SHP77 (cell line): ENCODE measurements around the gene CNMD.
"Not testable (repeated sequence)": the region's sequence is repeated elsewhere in the genome, so short reads cannot be mapped to it uniquely, and the experiment has no call there.

Experiments used
- DNase-seq, 2 experiments: peaks; one replicate each; lab custom pipeline; 2025; lab: John Stamatoyannopoulos, UW

CNMD gene

GRCh38 chr13:52744842-52745375 is 5.3 kb upstream of the CNMD start:
- peak; percentile 27 to 33 for DNase-seq

- DNase-seq, result no peak
Observed at GRCh38 chr13:52743988-52744387, 4.4 kb upstream of the CNMD start.

- DNase-seq, result no peak
Observed at GRCh38 chr13:52743569-52743968, 3.9 kb upstream of the CNMD start.

DNA sequence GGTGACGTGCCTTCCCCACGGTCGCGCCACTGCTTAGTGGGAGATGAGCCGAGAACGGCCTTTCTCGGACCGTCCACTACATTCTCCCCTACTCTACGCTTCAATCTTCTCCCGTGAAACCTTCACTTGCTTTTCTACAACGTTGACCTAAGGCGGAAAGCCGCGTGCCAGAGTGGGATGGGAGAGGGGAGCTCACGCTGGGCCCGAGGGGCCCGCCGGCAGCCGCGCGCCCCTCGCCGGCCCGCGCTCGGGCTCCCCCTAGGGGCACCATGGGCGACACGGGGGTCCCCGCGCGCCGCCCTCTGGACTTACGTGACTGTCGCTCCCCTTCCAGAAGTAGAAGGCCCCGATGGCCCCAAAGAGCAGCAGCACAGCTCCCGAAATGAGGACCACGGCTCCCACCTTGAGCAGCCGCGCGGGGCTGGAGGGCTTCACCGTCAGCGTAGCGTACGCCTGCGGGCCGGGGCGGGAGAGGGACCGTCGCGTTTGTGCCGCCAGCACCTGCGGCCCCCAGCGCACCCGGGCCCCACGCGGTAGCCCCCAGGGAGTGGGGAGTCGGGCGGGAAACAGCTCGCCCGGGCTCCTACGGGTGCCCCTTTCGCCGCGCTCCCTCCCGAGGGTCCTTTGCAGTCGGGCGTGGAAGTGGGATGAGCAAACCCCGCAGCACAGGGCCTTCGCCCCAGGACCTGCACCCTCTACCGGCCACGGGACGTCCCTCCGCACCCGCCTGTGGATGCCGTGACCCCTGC is 727 bp downstream of the CNMD start:
- DNase-seq, result no peak

DNA sequence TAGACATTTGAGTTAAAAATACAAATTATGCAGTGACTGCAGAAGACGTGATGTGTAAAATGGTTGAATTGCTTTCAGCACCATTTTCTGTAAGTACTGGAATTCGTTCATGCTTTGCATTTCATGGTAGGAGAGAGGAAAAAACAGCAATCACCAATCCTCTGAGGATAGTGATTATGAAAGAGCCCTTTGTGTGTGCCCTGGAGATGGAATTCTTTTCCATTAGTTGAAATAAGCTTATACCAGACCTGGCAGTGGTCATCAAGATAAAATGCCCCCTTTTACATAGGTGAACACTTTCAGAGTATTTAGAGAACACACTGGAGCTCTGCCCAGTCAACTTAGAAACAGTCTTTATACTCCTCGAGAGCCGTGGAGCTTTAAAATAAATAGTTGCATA is 1.7 kb downstream of the CNMD start:
- DNase-seq, result no peak

DNA sequence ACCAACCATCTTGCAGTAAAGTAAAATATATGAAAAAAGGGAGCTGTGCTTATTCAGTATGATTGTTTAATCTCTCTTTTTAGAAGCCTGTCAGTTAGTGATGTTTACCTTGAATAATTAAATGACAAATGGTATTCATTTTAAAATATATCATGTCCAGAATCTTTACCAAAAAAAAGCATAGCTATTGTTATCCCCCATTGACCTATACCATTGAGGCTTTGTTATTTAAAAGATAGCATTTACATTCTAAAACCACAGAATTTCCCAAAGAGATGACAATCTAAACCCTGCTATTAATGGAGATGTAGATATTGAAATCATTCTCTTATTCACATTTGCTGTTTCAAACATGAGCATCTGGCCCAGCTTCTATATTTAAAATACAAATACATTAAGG is 2.2 kb downstream of the CNMD start:
- DNase-seq, result no peak

- no peak for DNase-seq
Observed at GRCh38 chr13:52736891-52737290, 2.7 kb downstream of the CNMD start.

GRCh38 chr13:52734075-52734623 is 5.5 kb downstream of the CNMD start:
- no peak for DNase-seq

DNA sequence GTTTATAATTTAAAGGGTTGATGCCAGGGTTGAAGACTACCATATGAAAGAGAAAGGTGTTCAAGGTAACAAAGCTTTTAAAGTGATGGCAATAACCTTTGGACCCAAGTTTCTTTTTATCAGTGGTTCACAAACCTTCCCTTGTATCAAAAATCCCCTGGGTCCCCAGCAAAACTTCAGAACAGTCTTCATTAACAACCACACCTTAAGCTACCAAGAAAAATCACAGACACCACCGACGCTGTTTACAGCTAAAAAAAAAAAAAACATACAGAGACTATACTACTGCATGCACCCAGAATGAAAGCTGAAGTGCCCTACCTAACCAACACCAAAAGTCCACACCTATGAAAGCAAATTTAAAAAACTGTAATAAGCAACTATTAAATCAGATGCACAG is 13.4 kb downstream of the CNMD start:
- DNase-seq, result no peak

GRCh38 chr13:52725302-52725701 is 14.3 kb downstream of the CNMD start:
- no peak for DNase-seq

- DNase-seq, result no peak
Observed at GRCh38 chr13:52723181-52723580, 16.4 kb downstream of the CNMD start.

- DNase-seq, result not testable (repeated sequence)
Observed at GRCh38 chr13:52721356-52721755, 18.3 kb downstream of the CNMD start.

DNA sequence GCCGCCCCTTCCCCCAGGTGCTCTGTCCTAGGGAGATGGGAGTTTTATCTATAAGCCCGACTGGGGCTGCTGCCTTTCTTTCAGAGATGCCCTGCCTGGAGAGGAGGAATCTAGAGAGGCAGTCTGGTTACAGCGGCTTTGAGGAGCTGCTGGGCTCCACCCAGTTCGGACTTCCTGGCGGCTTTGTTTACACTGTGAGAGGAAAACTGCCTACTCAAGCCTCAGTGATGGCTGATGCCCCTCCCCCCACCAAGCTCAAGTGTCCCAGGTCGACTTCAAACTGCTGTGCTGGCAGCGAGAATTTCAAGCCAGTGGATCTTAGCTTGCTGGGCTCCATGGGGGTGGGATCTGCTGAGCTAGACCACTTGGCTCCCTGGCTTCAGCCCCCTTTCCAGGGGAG is 18.7 kb downstream of the CNMD start:
- peak in 1 of 2 experiments; percentile 2 for DNase-seq

- no peak for DNase-seq
Observed at GRCh38 chr13:52713894-52714293, 25.7 kb downstream of the CNMD start.

DNA sequence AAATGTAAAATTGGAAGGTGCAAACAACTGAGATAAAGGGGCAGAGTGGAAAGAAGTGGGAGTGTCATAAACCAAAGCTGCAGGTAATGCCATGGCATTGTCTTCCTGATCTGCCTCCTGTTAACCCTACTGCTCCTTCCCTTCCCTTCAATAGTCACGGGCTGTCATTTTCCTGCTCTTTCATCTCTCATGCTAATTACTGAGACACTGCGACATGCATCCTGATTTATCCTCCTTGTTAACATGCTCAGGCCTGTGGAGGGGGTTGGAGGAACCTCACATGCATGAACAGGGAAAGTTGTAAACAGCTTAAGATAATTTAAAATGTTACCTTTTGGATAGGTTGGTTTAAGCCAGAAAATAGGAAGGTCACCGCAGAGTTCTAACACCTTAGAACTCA is 27.2 kb downstream of the CNMD start:
- no peak for DNase-seq

DNA sequence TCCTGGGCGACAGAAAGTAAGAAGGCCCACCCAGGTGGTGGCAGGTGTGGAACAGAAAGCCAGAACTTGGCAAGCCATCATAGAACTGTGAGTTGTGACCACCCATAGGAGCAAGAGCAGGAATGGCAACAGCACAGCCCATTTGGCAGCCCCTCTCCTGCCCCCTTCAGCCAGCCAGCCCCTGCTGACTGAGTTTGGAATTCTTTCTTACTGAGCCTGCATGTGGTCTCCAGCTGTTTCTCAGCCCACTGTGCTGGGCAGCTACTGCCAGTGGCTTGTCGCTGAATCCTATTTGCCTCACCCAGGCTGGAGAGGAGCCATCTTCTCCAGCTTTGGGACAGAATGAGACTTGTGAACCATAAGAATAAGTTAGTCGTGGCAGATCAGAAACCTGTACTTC is 28.3 kb downstream of the CNMD start:
- no peak for DNase-seq

- DNase-seq, result not testable (repeated sequence)
Observed at GRCh38 chr13:52708266-52708665, 31.4 kb downstream of the CNMD start.

GRCh38 chr13:52707375-52707774 is 32.2 kb downstream of the CNMD start:
- peak; percentile 19 to 27 for DNase-seq

GRCh38 chr13:52706081-52706480 is 33.5 kb downstream of the CNMD start:
- DNase-seq, result no peak

- DNase-seq, result no peak
Observed at GRCh38 chr13:52703482-52703881, 36.1 kb downstream of the CNMD start.

DNA sequence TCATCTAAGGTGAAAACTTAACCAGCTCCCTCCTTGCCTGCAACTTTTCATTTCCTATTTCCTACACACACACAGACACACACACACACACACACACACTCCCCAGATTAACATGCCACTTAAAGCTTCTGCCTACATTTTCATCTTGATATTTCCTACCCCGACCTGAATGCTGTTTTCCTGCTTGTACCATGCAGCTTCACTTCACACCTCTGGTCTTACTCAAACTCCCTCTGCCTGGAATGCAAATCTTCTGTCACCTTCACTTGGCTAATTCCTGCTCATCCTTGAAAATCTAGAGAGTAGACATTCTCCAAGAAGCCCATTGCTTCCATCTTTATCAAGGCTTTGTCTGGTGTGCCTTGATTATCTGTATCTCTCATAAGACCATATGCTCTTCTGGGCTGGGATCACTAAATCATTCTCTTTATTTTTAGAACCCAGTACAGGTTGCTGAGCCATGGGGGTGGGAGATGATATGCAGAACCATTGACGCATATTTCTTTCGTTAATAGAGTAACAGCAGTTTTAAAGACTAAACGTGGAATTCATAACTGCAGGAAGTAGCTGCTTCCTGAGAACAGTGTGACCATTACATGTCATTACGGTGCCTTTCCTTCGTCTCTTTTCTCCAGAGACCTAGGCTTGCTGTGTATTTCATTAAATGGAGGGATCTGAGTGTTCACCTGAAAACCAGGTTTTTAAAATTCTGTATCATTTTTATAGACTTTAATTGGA is 37.7 kb downstream of the CNMD start:
- DNase-seq, result no peak

- DNase-seq, result no peak
Observed at GRCh38 chr13:52696566-52696965, 43.1 kb downstream of the CNMD start.

GRCh38 chr13:52695856-52696255 is 43.8 kb downstream of the CNMD start:
- DNase-seq, result no peak
